ENCODE results near the gene TAX1BP3.
A peak's percentile ranks its signal among the peaks of the same experiment; 100 is the strongest.

TAX1BP3 gene

GRCh38 chr17:3688027-3688553 is 19.7 kb upstream of the TAX1BP3 start:
- no peak for DNase-seq (ENCODE audit: low spot score)

- no peak for DNase-seq (ENCODE audit: low spot score)
These were observed 16.8 kb upstream of the TAX1BP3 start for GRCh38 chr17:3685174-3685573.

- DNase-seq (ENCODE audit: low spot score) = no peak
These were observed 14.7 kb upstream of the TAX1BP3 start for GRCh38 chr17:3683054-3683511.

- no peak for DNase-seq (ENCODE audit: low spot score)
These were observed 13.7 kb upstream of the TAX1BP3 start for GRCh38 chr17:3682033-3682432.

- DNase-seq (ENCODE audit: low spot score) = no peak
These were observed 13.2 kb upstream of the TAX1BP3 start for GRCh38 chr17:3681565-3681964.

- no peak for DNase-seq (ENCODE audit: low spot score)
These were observed 12.7 kb upstream of the TAX1BP3 start for GRCh38 chr17:3681057-3681456.

- no peak for DNase-seq (ENCODE audit: low spot score)
These were observed 11.3 kb upstream of the TAX1BP3 start for GRCh38 chr17:3679531-3680126.

- DNase-seq (ENCODE audit: low spot score) = no peak
These were observed 10.6 kb upstream of the TAX1BP3 start for GRCh38 chr17:3678821-3679530.

GRCh38 chr17:3678095-3678820 is 9.9 kb upstream of the TAX1BP3 start:
- no peak for DNase-seq (ENCODE audit: low spot score)

GRCh38 chr17:3675886-3676285 is 7.5 kb upstream of the TAX1BP3 start:
- no peak for DNase-seq (ENCODE audit: low spot score)

GRCh38 chr17:3672571-3672970 is 4.2 kb upstream of the TAX1BP3 start:
- no peak for DNase-seq (ENCODE audit: low spot score)

- no peak for DNase-seq (ENCODE audit: low spot score)
These were observed 1.2 kb upstream of the TAX1BP3 start for GRCh38 chr17:3669548-3669947.

GRCh38 chr17:3669085-3669347 is 638 bp upstream of the TAX1BP3 start:
- DNase-seq (ENCODE audit: low spot score) = no peak

GRCh38 chr17:3667366-3668278 is 756 bp downstream of the TAX1BP3 start:
- peak; percentile 45 for DNase-seq (ENCODE audit: low spot score)

GRCh38 chr17:3666516-3666915 is 1.9 kb downstream of the TAX1BP3 start:
- no peak for DNase-seq (ENCODE audit: low spot score)

- peak; percentile 66 for DNase-seq (ENCODE audit: low spot score)
These were observed 2.5 kb downstream of the TAX1BP3 start for GRCh38 chr17:3665834-3666233.

- DNase-seq (ENCODE audit: low spot score) = no peak
These were observed 5.0 kb downstream of the TAX1BP3 start for GRCh38 chr17:3663102-3664011.

GRCh38 chr17:3660311-3660891 is 8.0 kb downstream of the TAX1BP3 start:
- DNase-seq (ENCODE audit: low spot score) = no peak

- no peak for DNase-seq (ENCODE audit: low spot score)
These were observed 8.8 kb downstream of the TAX1BP3 start for GRCh38 chr17:3659541-3660111.

GRCh38 chr17:3658784-3659449 is 9.5 kb downstream of the TAX1BP3 start:
- no peak for DNase-seq (ENCODE audit: low spot score)

All from pons (tissue), 1 donor.